HEK293 (cell line): ENCODE measurements around the gene APOE.

Experiments
- CTCF ChIP-seq: fragments of 450-650 bp; formaldehyde crosslinking; IDR thresholded peaks from 2 replicates; pipeline ENCODE4 v1.5.1; 2016; ENCODE audit warnings: missing biosample characterization, missing genetic modification characterization
- GLI2 ChIP-seq: fragments of 450-650 bp; formaldehyde crosslinking; IDR thresholded peaks from 2 replicates; pipeline ENCODE4; 2017; ENCODE audit warnings: missing biosample characterization, missing genetic modification characterization, low read depth, borderline replicate concordance
- GLI4 ChIP-seq: fragments of 450-650 bp; formaldehyde crosslinking; IDR thresholded peaks from 2 replicates; pipeline ENCODE4 v1.5.1; 2016; ENCODE audit warnings: missing biosample characterization, missing genetic modification characterization
- PRDM1 ChIP-seq: fragments of 450-650 bp; formaldehyde crosslinking; IDR thresholded peaks from 2 replicates; pipeline ENCODE4; 2016; ENCODE audit warnings: missing biosample characterization, missing genetic modification characterization
- REST ChIP-seq: fragments of 450-650 bp; formaldehyde crosslinking; IDR thresholded peaks from 2 replicates; pipeline ENCODE4 v1.5.1; 2016; ENCODE audit warnings: missing biosample characterization, missing genetic modification characterization
- ZBTB7A ChIP-seq: fragments of 450-650 bp; formaldehyde crosslinking; IDR thresholded peaks from 2 replicates; pipeline ENCODE4 v1.5.1; 2016; ENCODE audit warnings: low read depth, missing biosample characterization, missing genetic modification characterization
- ZNF274 ChIP-seq, 2 experiments: fragments of 200-500 bp in 1 of 2; fragments of 450-650 bp in 1 of 2; sonication (Bioruptor generic) in 1 of 2; formaldehyde crosslinking in 1 of 2; IDR thresholded peaks; 2 replicates each; pipeline versions ENCODE4 v1.5.1 to v1.6.1; 2014 to 2016; ENCODE audit warnings: borderline replicate concordance in 1 of 2, inconsistent platforms in 1 of 2, low read length in 1 of 2, missing biosample characterization in 1 of 2, missing genetic modification characterization in 1 of 2
- ZNF449 ChIP-seq: fragments of 450-650 bp; formaldehyde crosslinking; IDR thresholded peaks from 2 replicates; pipeline ENCODE4 v1.5.1; 2017; ENCODE audit warnings: missing biosample characterization, mild to moderate bottlenecking, missing genetic modification characterization, moderate library complexity
- ZNF660 ChIP-seq: fragments of 450-650 bp; IDR thresholded peaks from 2 replicates; pipeline ENCODE4 v1.5.1; 2018; ENCODE audit warnings: missing biosample characterization, mild to moderate bottlenecking, missing genetic modification characterization
- ZNF785 ChIP-seq: fragments of 450-650 bp; formaldehyde crosslinking; IDR thresholded peaks from 2 replicates; pipeline ENCODE4 v1.5.1; 2016; ENCODE audit warnings: missing biosample characterization, missing genetic modification characterization

DNA sequence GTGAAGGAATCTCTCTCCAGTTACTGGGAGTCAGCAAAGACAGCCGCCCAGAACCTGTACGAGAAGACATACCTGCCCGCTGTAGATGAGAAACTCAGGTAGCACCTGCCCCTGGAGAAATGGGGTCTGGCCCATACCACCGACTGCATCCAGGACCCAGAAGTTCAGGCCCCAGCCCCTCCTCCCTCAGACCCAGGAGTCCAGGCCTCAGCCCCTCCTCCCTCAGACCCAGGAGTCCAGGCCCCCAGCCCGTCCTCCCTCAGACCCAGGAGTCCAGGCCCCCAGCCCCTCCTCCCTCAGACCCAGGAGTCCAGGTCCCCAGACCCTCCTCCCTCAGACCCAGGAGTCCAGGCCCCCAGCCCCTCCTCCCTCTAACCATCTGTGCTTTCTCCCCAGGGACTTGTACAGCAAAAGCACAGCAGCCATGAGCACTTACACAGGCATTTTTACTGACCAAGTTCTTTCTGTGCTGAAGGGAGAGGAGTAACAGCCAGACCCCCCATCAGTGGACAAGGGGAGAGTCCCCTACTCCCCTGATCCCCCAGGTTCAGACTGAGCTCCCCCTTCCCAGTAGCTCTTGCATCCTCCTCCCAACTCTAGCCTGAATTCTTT, 43.3 kb downstream of the APOE start:
- no peak for TF ChIP-seq PRDM1
- no peak for TF ChIP-seq CTCF (tag by site-specific recombination)
- no peak for TF ChIP-seq ZNF660
- no peak for TF ChIP-seq ZNF449 (tag by site-specific recombination)
- TF ChIP-seq GLI4 = no peak
- TF ChIP-seq REST = no peak
- no peak for TF ChIP-seq ZBTB7A
- no peak for TF ChIP-seq GLI2
- no peak for TF ChIP-seq ZNF274 (IDR thresholded peaks at IDR 0.05; ENCODE audit: low read length)
- no peak for TF ChIP-seq ZNF274 (tag by site-specific recombination; IDR thresholded peaks at IDR 0.05; ENCODE audit: borderline replicate concordance)
- no peak for TF ChIP-seq ZNF785 (tag by site-specific recombination)
